GM21367 (cell line): ENCODE measurements around the gene L3MBTL4.
"Not testable (repeated sequence)": the region's sequence is repeated elsewhere in the genome, so short reads cannot be mapped to it uniquely, and the experiment has no call there.

Experiments
- ATAC-seq: cut with Tn5 transposase; IDR thresholded peaks from one replicate; pipeline ENCODE4 v1.9.1; 2021; ENCODE audit not compliant: unreplicated experiment

The L3MBTL4 gene

GRCh38 chr18:6414723-6415417 is at the start of gene L3MBTL4:
Gene L3MBTL4, minus strand, starts transcription at chr18:6414911. Its CDS starts 103,286 bp downstream, at chr18:6311625.
- peak; percentile 46 for ATAC-seq

GRCh38 chr18:6452194-6452593 is 37.5 kb upstream of the L3MBTL4 start:
- no peak for ATAC-seq

GRCh38 chr18:6449213-6449612 is 34.5 kb upstream of the L3MBTL4 start:
- peak; percentile 77 for ATAC-seq

GRCh38 chr18:6444466-6445228 is 29.9 kb upstream of the L3MBTL4 start:
- ATAC-seq: no peak

GRCh38 chr18:6441200-6441599 is 26.5 kb upstream of the L3MBTL4 start:
- no peak for ATAC-seq

GRCh38 chr18:6437937-6438818 is 23.5 kb upstream of the L3MBTL4 start:
- ATAC-seq: no peak

- ATAC-seq: no peak
These were observed 21.0 kb upstream of the L3MBTL4 start for GRCh38 chr18:6435731-6436130.

GRCh38 chr18:6434987-6435709 is 20.4 kb upstream of the L3MBTL4 start:
- ATAC-seq: no peak

- ATAC-seq: no peak
These were observed 19.8 kb upstream of the L3MBTL4 start for GRCh38 chr18:6434481-6434880.

GRCh38 chr18:6431659-6432318 is 17.1 kb upstream of the L3MBTL4 start:
- no peak for ATAC-seq

- ATAC-seq: no peak
These were observed 14.2 kb upstream of the L3MBTL4 start for GRCh38 chr18:6428851-6429395.

- no peak for ATAC-seq
These were observed 12.6 kb upstream of the L3MBTL4 start for GRCh38 chr18:6427286-6427685.

GRCh38 chr18:6423289-6423688 is 8.6 kb upstream of the L3MBTL4 start:
- ATAC-seq: no peak

GRCh38 chr18:6414118-6414722 is 491 bp downstream of the L3MBTL4 start:
- peak; percentile 81 for ATAC-seq

- no peak for ATAC-seq
These were observed 1.1 kb downstream of the L3MBTL4 start for GRCh38 chr18:6413579-6414117.

GRCh38 chr18:6412933-6413472 is 1.7 kb downstream of the L3MBTL4 start:
- no peak for ATAC-seq

- no peak for ATAC-seq
These were observed 3.3 kb downstream of the L3MBTL4 start for GRCh38 chr18:6411382-6411781.

GRCh38 chr18:6409933-6410332 is 4.8 kb downstream of the L3MBTL4 start:
- ATAC-seq: no peak

- not testable (repeated sequence) for ATAC-seq
These were observed 6.2 kb downstream of the L3MBTL4 start for GRCh38 chr18:6408543-6408942.
